ENCODE measurements around the gene OR6N2. TPM values are rescaled to one million over a fixed set of nuclear protein-coding genes. Genes with fewer than 3 reads are reported as not detected.

OR6N2 gene
- total and polyA plus RNA-seq, 2 donors from 2014 or later: not detected

DNA sequence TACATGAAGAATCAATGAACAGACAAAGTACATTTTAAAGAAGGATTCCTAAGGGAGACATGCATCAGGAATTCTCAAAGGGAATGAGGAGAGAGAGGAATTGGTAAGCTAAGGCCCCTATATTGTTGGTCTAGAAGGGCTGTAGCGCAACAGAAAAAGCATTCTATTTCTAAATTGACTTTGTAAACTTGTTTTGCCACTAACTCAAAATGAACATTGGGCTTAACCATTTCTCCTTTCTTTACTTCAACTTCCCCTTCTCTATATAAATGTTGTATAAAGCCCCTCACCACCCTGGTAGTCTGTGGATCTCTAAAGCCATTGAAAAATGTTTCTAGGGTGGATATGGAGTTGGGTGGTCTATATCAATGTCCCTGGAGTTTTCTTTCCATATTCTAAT, 20.4 kb upstream of the OR6N2 start:
- Histone ChIP-seq H3K9ac (ENCODE audit: low read length in 3 of 3) (no peak overlapping the region), H3K27me3 (ENCODE audit: control insufficient read depth, insufficient read depth, low read length) (no peaks in the 10 kb centered on the region), H3K9me3 (ENCODE audit: control insufficient read depth in 2 of 3, insufficient read depth in 1 of 3, low read length in 3 of 3) (no peaks in the 10 kb centered on the region), H3K4me1 (ENCODE audit: control insufficient read depth in 2 of 3, insufficient read depth in 2 of 3, low read depth in 1 of 3, low read length in 3 of 3) (no peaks in the 10 kb centered on the region), H3K27ac (ENCODE audit: low read depth in 2 of 2, low read length in 2 of 2) (no peak overlapping the region), H3K4me3 (ENCODE audit: low read length in 3 of 3) (no peak overlapping the region), H3K36me3 (ENCODE audit: control insufficient read depth in 2 of 3, insufficient read depth in 3 of 3, low read length in 3 of 3) (no peaks in the 10 kb centered on the region)
- intact Hi-C loops (cut with DNase I): no loop called here
- DNase-seq: no peak
- FAIRE-seq: no peak
- TF ChIP-seq, protein P1, sequence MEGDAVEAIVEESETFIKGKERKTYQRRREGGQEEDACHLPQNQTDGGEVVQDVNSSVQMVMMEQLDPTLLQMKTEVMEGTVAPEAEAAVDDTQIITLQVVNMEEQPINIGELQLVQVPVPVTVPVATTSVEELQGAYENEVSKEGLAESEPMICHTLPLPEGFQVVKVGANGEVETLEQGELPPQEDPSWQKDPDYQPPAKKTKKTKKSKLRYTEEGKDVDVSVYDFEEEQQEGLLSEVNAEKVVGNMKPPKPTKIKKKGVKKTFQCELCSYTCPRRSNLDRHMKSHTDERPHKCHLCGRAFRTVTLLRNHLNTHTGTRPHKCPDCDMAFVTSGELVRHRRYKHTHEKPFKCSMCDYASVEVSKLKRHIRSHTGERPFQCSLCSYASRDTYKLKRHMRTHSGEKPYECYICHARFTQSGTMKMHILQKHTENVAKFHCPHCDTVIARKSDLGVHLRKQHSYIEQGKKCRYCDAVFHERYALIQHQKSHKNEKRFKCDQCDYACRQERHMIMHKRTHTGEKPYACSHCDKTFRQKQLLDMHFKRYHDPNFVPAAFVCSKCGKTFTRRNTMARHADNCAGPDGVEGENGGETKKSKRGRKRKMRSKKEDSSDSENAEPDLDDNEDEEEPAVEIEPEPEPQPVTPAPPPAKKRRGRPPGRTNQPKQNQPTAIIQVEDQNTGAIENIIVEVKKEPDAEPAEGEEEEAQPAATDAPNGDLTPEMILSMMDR (IDR thresholded peaks at IDR 0.05; ENCODE audit: borderline replicate concordance, extremely low read depth, insufficient read depth): no peak

DNA sequence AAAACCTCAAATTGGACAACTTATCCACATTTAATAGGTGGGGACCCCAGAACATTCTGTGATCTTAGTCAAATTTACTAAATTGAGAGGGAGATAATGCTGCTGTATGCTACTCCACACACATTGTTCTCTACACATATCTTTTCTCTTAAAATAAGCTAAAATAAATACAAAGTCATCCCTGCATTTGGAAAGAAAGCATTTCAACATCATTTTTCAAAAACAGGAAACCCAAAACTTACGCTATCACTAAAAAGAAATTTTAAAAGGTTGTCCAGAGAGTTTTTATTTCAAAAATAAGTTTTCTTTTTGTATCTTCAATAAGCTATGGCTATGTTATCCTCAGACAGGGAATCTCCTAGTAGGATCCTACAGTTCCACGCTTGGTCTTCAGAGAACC, 19.5 kb upstream of the OR6N2 start:
- H3K27ac ChIP-seq (ENCODE audit: low read depth in 2 of 2, low read length in 2 of 2): no peak overlapping the region
- DNase-seq (no peak), FAIRE-seq (no peak)
- no peaks in the 10 kb centered on the region for H3K4me1 ChIP-seq (ENCODE audit: control insufficient read depth in 2 of 3, insufficient read depth in 2 of 3, low read depth in 1 of 3, low read length in 3 of 3)
- intact Hi-C loops (cut with DNase I): no loop called here
- H3K36me3 ChIP-seq (ENCODE audit: control insufficient read depth in 2 of 3, insufficient read depth in 3 of 3, low read length in 3 of 3): no peaks in the 10 kb centered on the region
- TF ChIP-seq, protein P1 (IDR thresholded peaks at IDR 0.05; ENCODE audit: borderline replicate concordance, extremely low read depth, insufficient read depth): no peak
- no peaks in the 10 kb centered on the region for H3K27me3 ChIP-seq (ENCODE audit: control insufficient read depth, insufficient read depth, low read length)
- no peak overlapping the region for H3K4me3 ChIP-seq (ENCODE audit: low read length in 3 of 3)
- no peak overlapping the region for H3K9ac ChIP-seq (ENCODE audit: low read length in 3 of 3)
- H3K9me3 ChIP-seq (ENCODE audit: control insufficient read depth in 2 of 3, insufficient read depth in 1 of 3, low read length in 3 of 3): no peaks in the 10 kb centered on the region

DNA sequence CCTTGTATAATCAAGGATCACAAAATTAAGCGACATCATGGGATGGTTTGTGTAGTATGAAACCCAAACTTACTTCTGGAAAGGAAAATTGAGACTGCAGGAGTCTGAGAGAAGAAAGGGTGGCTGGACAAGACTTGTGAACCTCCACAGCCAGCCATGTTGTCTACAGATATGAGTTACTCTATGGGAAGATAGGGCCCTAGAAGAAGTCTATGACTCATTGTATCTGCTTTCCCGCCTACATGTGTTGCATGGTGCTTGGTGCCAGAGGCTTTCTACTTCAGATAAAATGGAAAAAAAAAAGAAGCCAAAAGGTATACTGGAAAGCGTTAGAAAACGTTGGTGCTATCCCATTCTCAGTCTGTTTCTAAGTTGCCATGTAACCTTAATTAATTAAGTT, 18.7 kb upstream of the OR6N2 start:
- FAIRE-seq (no peak), DNase-seq (no peak)
- Histone ChIP-seq H3K9ac (ENCODE audit: low read length in 3 of 3) (no peak overlapping the region), H3K4me1 (ENCODE audit: control insufficient read depth in 2 of 3, insufficient read depth in 2 of 3, low read depth in 1 of 3, low read length in 3 of 3) (no peaks in the 10 kb centered on the region), H3K36me3 (ENCODE audit: control insufficient read depth in 2 of 3, insufficient read depth in 3 of 3, low read length in 3 of 3) (no peaks in the 10 kb centered on the region), H3K27me3 (ENCODE audit: control insufficient read depth, insufficient read depth, low read length) (no peaks in the 10 kb centered on the region), H3K4me3 (ENCODE audit: low read length in 3 of 3) (no peak overlapping the region), H3K9me3 (ENCODE audit: control insufficient read depth in 2 of 3, insufficient read depth in 1 of 3, low read length in 3 of 3) (no peaks in the 10 kb centered on the region), H3K27ac (ENCODE audit: low read depth in 2 of 2, low read length in 2 of 2) (no peak overlapping the region)
- TF ChIP-seq, protein P1 (IDR thresholded peaks at IDR 0.05; ENCODE audit: borderline replicate concordance, extremely low read depth, insufficient read depth): no peak
- intact Hi-C loops (cut with DNase I): no loop called here

DNA sequence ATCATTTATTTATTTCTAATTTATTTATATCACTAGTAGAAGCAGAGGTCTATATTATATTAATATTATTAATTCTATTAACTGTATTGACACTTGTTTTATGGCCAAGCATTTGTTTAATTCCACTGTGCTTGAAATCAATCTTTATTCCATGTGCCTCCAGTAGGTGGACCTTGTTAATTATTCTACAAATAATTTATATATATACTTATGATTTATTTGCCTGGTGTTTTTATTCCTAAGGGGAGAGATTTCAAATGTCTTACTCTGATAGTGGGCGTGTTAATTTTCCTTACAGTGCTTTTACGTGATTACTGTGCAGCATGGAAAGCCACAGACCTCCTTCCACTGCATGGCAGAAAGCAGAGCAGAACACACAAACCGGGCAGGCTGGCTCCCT, 17.5 kb upstream of the OR6N2 start:
- intact Hi-C loops (cut with DNase I): no loop called here
- Histone ChIP-seq H3K4me3 (ENCODE audit: low read length in 3 of 3) (no peak overlapping the region), H3K4me1 (ENCODE audit: control insufficient read depth in 2 of 3, insufficient read depth in 2 of 3, low read depth in 1 of 3, low read length in 3 of 3) (no peaks in the 10 kb centered on the region), H3K9me3 (ENCODE audit: control insufficient read depth in 2 of 3, insufficient read depth in 1 of 3, low read length in 3 of 3) (no peaks in the 10 kb centered on the region), H3K27me3 (ENCODE audit: control insufficient read depth, insufficient read depth, low read length) (no peaks in the 10 kb centered on the region), H3K36me3 (ENCODE audit: control insufficient read depth in 2 of 3, insufficient read depth in 3 of 3, low read length in 3 of 3) (no peaks in the 10 kb centered on the region), H3K27ac (ENCODE audit: low read depth in 2 of 2, low read length in 2 of 2) (no peak overlapping the region), H3K9ac (ENCODE audit: low read length in 3 of 3) (no peak overlapping the region)
- FAIRE-seq: no peak
- DNase-seq: no peak
- TF ChIP-seq, protein P1 (IDR thresholded peaks at IDR 0.05; ENCODE audit: borderline replicate concordance, extremely low read depth, insufficient read depth): no peak
